Brain microvascular endothelial cell (primary cell): Measurements from ENCODE around the gene UCHL1.

Experiments used
- DNase-seq: peaks from one replicate; pipeline ENCODE4 v3.0.0-alpha.2; 2020
- H3K27ac ChIP-seq: fragments of 250-450 bp; sonication (Bioruptor Pico); 2 replicates; pipeline ENCODE4 v1.5.1; 2020; ENCODE audit warnings: mild to moderate bottlenecking, moderate library complexity
- H3K27me3 ChIP-seq: fragments of 250-450 bp; sonication (Bioruptor Pico); replicated peaks from 2 replicates; pipeline ENCODE4 v1.5.1; 2020; ENCODE audit warnings: mild to moderate bottlenecking
- H3K36me3 ChIP-seq: fragments of 250-450 bp; sonication (Bioruptor Pico); replicated peaks from 2 replicates; pipeline ENCODE4 v1.5.1; 2020; ENCODE audit warnings: mild to moderate bottlenecking
- H3K4me3 ChIP-seq: 2 replicates; pipeline ENCODE4 v1.5.1; 2011; ENCODE audit warnings: low read depth, mild to moderate bottlenecking, control low read depth, low read length, moderate library complexity
- CTCF ChIP-seq: IDR thresholded peaks from 2 replicates; pipeline ENCODE4 v1.5.1; 2011; ENCODE audit warnings: low read depth, mild to moderate bottlenecking, moderate library complexity, low read length, control low read depth, inconsistent platforms; ENCODE audit errors: missing control alignments
- in situ Hi-C: cut with HindIII; loops from 2 replicates; pipeline ENCODE4 v1.10.0; 2017; ENCODE audit warnings: low sequenced_read_pairs, low pct_ligation_motif_present

UCHL1 gene

GRCh38 chr4:41221850-41222645 is 34.7 kb upstream of the UCHL1 start:
- DNase-seq, result no peak
- no peaks in the 10 kb centered on the region for H3K36me3 ChIP-seq
- H3K27ac ChIP-seq, result no peak overlapping the region
- no peak for TF ChIP-seq CTCF
- no peaks in the 10 kb centered on the region for H3K27me3 ChIP-seq
- in situ Hi-C loops, result no loop called here
- no peak overlapping the region for H3K4me3 ChIP-seq

GRCh38 chr4:41227902-41228301 is 28.8 kb upstream of the UCHL1 start:
- no peak for DNase-seq
- Histone ChIP-seq H3K36me3 (no peaks in the 10 kb centered on the region), H3K27me3 (no peaks in the 10 kb centered on the region), H3K4me3 (no peak overlapping the region), H3K27ac (no peak overlapping the region)
- no peak for TF ChIP-seq CTCF
- in situ Hi-C loops, result no loop called here

- H3K4me3 ChIP-seq, result no peak overlapping the region
- peak; percentile 63 for TF ChIP-seq CTCF
- peak; percentile 31 for DNase-seq
- no peaks in the 10 kb centered on the region for H3K36me3 ChIP-seq
- in situ Hi-C loops, result no loop called here
- H3K27ac ChIP-seq, result no peak overlapping the region
- no peaks in the 10 kb centered on the region for H3K27me3 ChIP-seq
Observed at GRCh38 chr4:41232406-41232805, 24.3 kb upstream of the UCHL1 start.

- no peak overlapping the region for H3K4me3 ChIP-seq
- H3K27me3 ChIP-seq, result no peaks in the 10 kb centered on the region
- no peak for TF ChIP-seq CTCF
- H3K27ac ChIP-seq, result no peak overlapping the region
- no peaks in the 10 kb centered on the region for H3K36me3 ChIP-seq
- in situ Hi-C loops, result no loop called here
- DNase-seq, result no peak
Observed at GRCh38 chr4:41232856-41233255, 23.9 kb upstream of the UCHL1 start.

- no peak for TF ChIP-seq CTCF
- in situ Hi-C loops, result no loop called here
- DNase-seq, result no peak
- Histone ChIP-seq H3K36me3 (no peaks in the 10 kb centered on the region), H3K4me3 (no peak overlapping the region), H3K27ac (no peak overlapping the region), H3K27me3 (no peaks in the 10 kb centered on the region)
Observed at GRCh38 chr4:41236032-41236431, 20.7 kb upstream of the UCHL1 start.

GRCh38 chr4:41236508-41236907 is 20.2 kb upstream of the UCHL1 start:
- in situ Hi-C loops, result no loop called here
- no peak for TF ChIP-seq CTCF
- DNase-seq, result no peak
- Histone ChIP-seq H3K4me3 (no peak overlapping the region), H3K27me3 (no peaks in the 10 kb centered on the region), H3K36me3 (no peaks in the 10 kb centered on the region), H3K27ac (no peak overlapping the region)
